ENCODE results near the gene ESYT1. TPM values are rescaled to one million over a fixed set of nuclear protein-coding genes. Genes with fewer than 3 reads are reported as not detected.

The ESYT1 gene
- total and polyA plus RNA-seq, 9 of the 15 experiments (the other 6 are each of a cell fraction or from before 2014, with no cell fraction given), result 132 to 420 (median 164) TPM

DNA sequence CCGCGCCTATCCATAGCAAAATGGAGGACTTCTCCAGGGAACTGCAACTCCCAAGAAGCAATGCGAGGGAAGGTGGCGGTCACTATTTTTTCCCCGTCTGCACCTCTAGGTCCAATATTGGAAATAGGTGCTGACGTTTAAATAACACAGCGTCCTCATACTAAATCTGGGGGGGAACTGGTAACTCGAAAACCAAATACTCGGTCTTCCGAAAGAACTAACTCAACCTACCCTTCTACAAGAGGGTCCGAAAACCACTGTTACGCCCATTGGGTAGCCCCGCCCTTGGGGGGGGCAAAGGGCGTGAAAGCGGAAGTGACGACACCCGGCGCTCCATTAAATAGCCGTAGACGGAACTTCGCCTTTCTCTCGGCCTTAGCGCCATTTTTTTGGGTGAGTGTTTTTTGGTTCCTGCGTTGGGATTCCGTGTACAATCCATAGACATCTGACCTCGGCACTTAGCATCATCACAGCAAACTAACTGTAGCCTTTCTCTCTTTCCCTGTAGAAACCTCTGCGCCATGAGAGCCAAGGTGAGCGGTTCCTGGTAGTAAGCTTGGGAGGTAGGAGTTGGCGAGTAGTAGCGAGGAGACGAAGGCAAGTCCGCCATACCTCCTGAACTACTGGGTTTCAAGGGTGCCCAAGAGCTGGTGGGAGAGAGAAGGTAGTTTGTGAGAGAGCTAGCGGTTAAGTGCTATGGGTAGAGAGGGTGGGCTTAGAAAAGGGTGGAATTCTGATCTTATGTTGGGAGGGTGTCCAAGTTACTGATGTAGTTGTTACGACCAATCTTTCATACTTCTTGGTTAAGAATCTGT, 11.6 kb upstream of the ESYT1 start, which contains the start of gene RPL41:
Gene RPL41 (plus strand): TSS at position 367 of the 815 bp plus-strand sequence.
- Histone ChIP-seq H3K9me3 (replicated peaks; ENCODE audit: control insufficient read depth, insufficient read depth, low read depth, low read length) (peaks cover 8% of the 10 kb centered on the region), H3K9ac (ENCODE audit: insufficient read depth in 1 of 2, low read depth in 2 of 2, low read length in 2 of 2) (peak within 1 kb of the TSS; percentile 90 to 97), H3K4me2 (ENCODE audit: insufficient read depth, low read length) (peak within 1 kb of the TSS; percentile 95), H3K4me3 (peak within 1 kb of the TSS; percentile 59), H3K9me1 (ENCODE audit: control insufficient read depth, insufficient read depth, low read length) (no peaks in the 10 kb centered on the region), H3K79me2 (ENCODE audit: control insufficient read depth, insufficient read depth, low read length) (peaks cover 28% of the 10 kb centered on the region), H4K20me1 (replicated peaks; ENCODE audit: control insufficient read depth, insufficient read depth, low read length) (no peaks in the 10 kb centered on the region), H3K27me3 (ENCODE audit: control insufficient read depth in 2 of 2, insufficient read depth in 2 of 2, low read length in 2 of 2) (no peaks in the 10 kb centered on the region), H2AFZ (ENCODE audit: low read depth, low read length) (peak within 1 kb of the TSS; percentile 100), H3K36me3 (ENCODE audit: control insufficient read depth, insufficient read depth, low read length) (peaks cover 54% of the 10 kb centered on the region), H3K27ac (ENCODE audit: extremely low read depth, low read depth, low read length) (peak within 1 kb of the TSS; percentile 97), H3K4me1 (replicated peaks in 1 of 2; ENCODE audit: control insufficient read depth in 2 of 2, insufficient read depth in 2 of 2, low read length in 2 of 2) (peaks cover 16 to 17% of the 10 kb centered on the region in 2 experiments)
- POLR2A ChIA-PET, result interaction anchor here (0.6 to 5.3 kb wide), 19 partner anchors 10 to 244 kb away, joined by 3 to 125 read pairs (median 6); partner anchors contain the start of genes COQ10A, ESYT1, MYL6 and PA2G4
- WGBS (ENCODE audit: insufficient coverage, low coverage, missing lambda C conversion rate), result 1% methylated on average over 34 of the region's 34 CpGs
- TSS peak; percentile 92 for BruUV-seq (replicated peaks)
- ATAC-seq (peak; percentile 55), FAIRE-seq (peak; percentile 88), DNase-seq (ENCODE audit: extremely low read depth in 1 of 4, low spot score in 3 of 4) (peak; percentile 80 to 97 (median 87))
- CTCF ChIA-PET (ENCODE audit: low intra/inter-chr PET ratio), result interaction anchor here (0.5 kb wide), 1 partner anchor 42 kb away, joined by 3 read pairs; the partner anchor contains the start of gene MYL6
- intact Hi-C loops (cut with micrococcal nuclease), result loop anchor here (5.0 kb wide), 2 partner anchors 41 to 521 kb away; partner anchors contain the start of gene MYL6
- in situ Hi-C loops (cut with MboI), result no loop called here
- no peak for TF ChIP-seq BCL6 (CRISPR knock-in tag; IDR thresholded peaks at IDR 0.05)
- peak; percentile 62; the same call in 1 of the 2 replicates for TF ChIP-seq ZBTB7A (IDR thresholded peaks at IDR 0.05; ENCODE audit: borderline replicate concordance, control insufficient read depth, low read depth, low read length)
- TF ChIP-seq, protein P1, sequence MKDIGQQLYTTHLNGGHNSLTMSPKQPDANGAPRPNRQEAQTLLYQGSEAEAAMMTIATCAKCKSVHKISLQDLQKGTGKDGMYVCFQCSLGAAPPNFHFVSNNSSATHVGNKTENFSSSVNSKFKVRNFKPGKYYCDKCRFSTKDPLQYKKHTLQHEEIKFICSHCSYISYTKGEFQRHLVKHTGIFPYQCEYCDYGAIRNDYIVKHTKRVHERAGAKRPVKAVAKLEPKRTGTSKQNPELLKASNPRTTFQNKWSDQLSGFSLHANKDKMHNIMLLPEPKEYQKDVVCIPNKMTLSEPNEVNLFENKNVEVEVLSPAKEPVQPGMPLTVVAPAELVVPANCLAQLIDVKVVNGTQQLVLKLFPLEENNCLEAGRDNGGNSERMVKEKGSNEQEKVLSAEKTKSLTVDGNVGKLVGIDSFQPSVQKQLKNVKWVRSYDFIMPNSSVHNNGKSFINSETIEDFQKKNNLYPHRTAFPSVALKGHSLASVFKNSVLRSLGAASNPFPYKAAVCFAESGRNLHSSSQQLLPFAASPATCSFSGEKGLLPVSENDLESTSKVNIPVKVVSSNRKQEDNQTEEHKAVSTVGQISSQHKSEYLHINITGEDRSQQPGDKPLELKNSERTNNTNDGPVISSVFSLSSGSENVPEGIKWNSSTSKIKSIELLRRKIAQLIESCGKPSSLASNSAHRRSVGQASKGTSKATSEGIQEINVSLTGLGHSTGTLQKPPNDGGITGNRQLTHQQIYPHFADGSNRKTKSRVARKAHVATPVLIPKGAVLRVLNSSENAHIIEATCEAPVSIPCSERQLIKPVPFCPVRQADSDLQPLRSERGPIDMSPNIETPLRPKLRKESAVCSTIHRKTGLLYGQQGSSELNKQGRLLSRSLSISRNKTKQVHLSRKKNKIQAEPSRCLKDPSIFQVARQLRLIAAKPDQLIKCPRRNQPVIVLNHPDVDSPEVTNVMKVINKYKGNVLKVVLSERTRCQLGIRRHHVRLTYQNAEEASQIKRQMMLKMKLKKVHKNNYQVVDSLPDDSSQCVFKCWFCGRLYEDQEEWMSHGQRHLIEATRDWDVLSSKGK (CRISPR knock-in tag; IDR thresholded peaks at IDR 0.05), result no peak
- TF ChIP-seq STAT5A (IDR thresholded peaks at IDR 0.05; ENCODE audit: borderline replicate concordance, low read length), result no peak; the same call in 1 of the 2 replicates
- TF ChIP-seq EWSR1 (IDR thresholded peaks at IDR 0.05; ENCODE audit: borderline replicate concordance, low read depth, partially characterized antibody), result no peak
- TF ChIP-seq, protein P2, sequence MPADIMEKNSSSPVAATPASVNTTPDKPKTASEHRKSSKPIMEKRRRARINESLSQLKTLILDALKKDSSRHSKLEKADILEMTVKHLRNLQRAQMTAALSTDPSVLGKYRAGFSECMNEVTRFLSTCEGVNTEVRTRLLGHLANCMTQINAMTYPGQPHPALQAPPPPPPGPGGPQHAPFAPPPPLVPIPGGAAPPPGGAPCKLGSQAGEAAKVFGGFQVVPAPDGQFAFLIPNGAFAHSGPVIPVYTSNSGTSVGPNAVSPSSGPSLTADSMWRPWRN (IDR thresholded peaks at IDR 0.05; ENCODE audit: low read depth), result no peak; the same call in 1 of the 2 replicates
- TF ChIP-seq, protein P3, sequence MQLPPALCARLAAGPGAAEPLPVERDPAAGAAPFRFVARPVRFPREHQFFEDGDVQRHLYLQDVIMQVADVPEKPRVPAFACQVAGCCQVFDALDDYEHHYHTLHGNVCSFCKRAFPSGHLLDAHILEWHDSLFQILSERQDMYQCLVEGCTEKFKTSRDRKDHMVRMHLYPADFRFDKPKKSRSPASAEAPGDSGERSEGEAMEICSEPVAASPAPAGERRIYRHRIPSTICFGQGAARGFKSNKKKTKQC (CRISPR knock-in tag; IDR thresholded peaks at IDR 0.05), result no peak; the same call in 1 of the 2 replicates
- TF ChIP-seq SP1 (CRISPR knock-in tag; IDR thresholded peaks at IDR 0.05), result peak; percentile 94
- peak; percentile 50 for TF ChIP-seq CTBP1 (IDR thresholded peaks at IDR 0.05; ENCODE audit: borderline replicate concordance)
- TF ChIP-seq, protein P4, sequence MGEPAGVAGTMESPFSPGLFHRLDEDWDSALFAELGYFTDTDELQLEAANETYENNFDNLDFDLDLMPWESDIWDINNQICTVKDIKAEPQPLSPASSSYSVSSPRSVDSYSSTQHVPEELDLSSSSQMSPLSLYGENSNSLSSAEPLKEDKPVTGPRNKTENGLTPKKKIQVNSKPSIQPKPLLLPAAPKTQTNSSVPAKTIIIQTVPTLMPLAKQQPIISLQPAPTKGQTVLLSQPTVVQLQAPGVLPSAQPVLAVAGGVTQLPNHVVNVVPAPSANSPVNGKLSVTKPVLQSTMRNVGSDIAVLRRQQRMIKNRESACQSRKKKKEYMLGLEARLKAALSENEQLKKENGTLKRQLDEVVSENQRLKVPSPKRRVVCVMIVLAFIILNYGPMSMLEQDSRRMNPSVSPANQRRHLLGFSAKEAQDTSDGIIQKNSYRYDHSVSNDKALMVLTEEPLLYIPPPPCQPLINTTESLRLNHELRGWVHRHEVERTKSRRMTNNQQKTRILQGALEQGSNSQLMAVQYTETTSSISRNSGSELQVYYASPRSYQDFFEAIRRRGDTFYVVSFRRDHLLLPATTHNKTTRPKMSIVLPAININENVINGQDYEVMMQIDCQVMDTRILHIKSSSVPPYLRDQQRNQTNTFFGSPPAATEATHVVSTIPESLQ (CRISPR knock-in tag; IDR thresholded peaks at IDR 0.05), result peak; percentile 84; the same call in 1 of the 2 replicates
- peak; percentile 60; the same call in 1 of the 2 replicates for TF ChIP-seq SIN3B (IDR thresholded peaks at IDR 0.05; ENCODE audit: low read depth)
- TF ChIP-seq GATA2 (CRISPR knock-in tag; IDR thresholded peaks at IDR 0.05), result no peak
- TF ChIP-seq ARID1B (IDR thresholded peaks at IDR 0.05), result peak; percentile 37

Measured in K562 (cell line).